ENCODE results near the gene UBE2QL1.

The UBE2QL1 gene

DNA sequence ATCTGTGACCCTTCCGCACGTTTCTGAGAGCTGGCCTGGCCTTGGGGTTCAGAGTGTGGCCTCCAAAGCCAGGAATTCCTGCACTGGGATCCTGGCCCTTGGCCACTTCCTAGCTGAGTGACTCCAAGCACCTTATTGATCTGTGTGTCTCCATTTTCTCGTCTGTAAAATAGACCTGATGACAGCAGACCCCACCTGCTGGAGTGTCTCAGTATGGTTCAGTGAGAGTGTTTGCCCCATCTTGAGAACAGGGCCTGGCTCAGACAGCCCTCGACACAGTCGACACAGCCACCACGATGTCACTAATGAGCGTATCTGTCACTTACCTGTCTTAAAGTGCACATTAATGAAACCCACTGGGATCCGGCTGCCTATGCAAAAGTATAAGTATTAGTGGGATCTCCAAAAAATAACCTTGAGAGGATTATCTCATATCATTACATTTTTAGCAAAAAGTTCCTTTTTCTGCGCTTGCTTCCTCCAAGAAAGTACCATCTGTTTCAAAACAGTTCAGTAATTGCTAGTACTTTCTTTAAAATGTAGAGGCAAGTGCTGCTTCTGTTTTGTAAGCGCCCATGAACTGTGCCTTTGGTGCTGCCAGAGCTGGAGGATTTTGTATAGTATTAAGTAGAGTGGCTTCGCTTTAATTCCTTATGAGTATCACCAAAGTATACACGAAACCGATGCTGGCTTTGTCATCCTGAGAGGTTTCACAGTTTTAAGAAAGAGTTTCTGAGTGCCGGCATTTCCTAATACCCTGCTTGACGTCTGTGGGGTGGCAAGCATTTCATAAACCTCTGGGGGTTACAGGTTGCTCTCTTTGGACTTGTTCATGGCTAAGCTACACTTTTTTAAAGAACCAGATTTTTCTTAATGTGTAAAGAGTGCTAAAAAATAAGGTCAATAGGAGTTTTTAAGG is 31.7 kb downstream of the UBE2QL1 start:
- FAIRE-seq: no peak

DNA sequence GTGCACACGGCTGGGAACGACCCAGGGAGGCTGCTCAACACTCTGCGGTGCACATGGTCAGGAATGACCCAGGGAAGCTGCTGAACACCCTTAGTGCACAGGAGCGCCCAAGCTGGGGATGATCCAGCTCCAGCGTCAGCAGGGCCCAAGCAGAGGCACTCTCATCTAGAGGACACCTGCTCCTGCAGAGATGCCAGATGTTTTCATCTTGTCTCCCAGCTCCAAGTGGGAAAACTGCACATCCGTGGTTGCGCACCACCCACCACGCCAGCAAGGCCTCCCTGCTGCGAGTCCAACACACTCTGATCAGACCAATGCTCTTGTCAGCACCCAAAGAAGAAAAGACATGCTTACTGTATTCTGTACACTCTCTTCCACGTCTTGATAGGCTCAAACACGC is 34.1 kb downstream of the UBE2QL1 start:
- no peak for FAIRE-seq

DNA sequence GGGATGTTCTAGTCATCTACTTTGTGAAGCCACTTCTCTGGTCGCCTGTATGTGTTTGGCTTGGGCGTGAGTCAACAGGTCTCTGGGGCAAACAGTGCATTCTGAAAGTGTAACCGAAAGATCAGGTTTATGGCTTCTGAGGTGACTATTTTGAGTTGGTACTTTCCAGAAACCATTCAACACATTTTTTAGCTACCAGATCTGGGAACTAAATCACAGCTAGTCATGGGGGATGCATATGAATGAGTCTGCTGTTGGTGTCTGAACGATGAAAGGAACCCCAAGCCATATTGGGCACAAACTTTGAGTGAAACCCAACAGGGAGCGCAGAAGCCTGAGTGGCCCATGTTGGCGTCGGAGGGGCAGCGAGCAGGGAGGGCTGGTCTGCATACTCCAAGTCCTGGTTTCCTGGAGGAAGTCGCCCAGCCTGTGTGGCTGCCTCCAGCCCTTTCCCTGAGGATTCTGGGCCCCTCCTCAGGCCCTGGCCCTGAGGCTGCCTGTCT is 35.3 kb downstream of the UBE2QL1 start:
- no peak for FAIRE-seq

DNA sequence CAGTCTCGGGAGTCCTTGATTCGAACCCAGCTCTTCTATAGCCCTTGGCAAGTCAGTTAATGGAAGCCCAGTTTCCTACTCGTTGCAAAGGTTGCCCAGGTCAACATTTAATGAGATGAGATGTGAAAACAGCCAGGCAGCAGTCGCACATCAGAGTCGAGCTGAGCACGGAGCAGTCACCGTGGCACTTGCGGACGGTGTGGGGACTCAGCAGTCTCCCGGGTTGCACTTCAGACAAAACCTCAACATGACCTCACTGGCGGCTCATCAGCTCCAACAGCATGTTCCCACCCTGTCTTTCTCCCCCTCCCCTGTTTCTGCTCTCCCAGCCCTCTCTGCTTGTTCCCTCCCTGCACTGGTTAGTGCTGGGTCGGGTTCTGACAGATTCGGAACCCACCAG is 35.8 kb downstream of the UBE2QL1 start:
- FAIRE-seq: no peak

DNA sequence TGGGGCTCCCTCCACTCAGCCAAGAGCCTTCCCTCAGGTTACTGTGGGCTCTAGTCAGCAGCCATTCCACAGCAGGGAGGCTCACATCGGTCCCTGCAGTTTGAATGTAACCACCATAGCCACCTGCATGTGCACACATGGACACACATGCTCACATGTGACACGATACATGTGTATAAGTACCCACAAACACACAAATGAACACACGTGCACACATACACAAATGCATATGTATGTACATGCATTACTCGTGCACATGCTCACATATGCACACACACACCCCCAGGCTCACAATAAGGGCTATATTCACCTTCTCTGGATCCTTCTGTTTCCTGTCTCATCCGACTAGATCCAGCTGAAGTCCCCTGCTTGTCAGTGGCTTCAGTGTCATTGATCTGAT is 36.2 kb downstream of the UBE2QL1 start:
- no peak for FAIRE-seq

DNA sequence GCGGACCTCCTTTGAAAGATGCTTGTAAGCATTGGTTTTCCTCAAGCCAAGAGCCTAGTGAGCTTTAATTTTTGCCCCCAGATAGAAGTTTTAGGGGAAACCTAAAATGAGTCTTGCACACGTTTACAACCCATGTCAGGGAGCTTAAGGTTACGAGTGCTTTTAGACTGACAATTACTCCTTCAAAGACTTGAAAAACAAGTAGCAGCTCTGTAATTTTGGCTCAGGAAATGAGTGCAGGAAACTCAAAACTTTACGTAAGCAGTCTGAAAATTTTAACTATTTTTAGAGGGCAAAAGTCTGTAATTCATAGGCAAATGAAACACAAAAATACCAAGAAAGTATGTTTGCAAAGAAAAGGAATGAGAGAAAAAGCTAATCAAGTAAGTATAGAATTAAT is 36.8 kb downstream of the UBE2QL1 start:
- FAIRE-seq: no peak

DNA sequence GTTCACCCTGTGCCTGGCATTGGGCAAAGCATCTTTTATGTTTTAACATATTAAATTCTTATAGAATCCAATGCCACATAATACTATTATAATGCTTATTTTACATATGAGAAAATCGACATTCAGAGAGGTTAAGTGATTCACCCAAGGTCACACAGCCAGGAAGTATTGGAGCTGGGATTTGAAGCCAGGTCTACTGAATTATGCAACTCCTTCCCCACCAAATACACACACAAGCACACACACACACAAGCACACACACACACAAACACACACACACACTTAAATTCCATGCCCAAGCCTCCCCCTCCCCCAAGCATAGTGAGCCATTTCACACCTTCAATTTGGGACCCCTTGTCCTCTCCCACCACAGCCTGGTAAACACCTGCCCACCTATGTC is 37.4 kb downstream of the UBE2QL1 start:
- FAIRE-seq: no peak

DNA sequence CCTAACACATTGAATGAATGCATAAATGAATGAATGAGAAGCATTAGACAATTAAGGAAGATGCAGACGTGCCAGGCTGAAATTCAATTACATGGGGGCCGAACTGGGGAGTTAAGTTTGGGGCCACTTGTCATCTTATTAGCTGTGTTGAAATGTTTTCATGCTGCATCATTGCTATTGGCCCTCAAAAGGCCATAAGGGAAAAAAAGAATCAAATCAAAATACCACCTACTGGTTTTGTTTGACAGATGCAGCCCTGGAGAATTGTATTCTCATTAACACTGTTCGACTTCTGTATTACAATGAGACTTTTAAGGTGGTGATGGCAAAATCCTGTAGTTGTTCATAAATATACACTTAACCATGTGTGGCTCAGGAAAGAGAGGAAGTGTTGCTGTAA is 38.4 kb downstream of the UBE2QL1 start:
- FAIRE-seq: no peak

DNA sequence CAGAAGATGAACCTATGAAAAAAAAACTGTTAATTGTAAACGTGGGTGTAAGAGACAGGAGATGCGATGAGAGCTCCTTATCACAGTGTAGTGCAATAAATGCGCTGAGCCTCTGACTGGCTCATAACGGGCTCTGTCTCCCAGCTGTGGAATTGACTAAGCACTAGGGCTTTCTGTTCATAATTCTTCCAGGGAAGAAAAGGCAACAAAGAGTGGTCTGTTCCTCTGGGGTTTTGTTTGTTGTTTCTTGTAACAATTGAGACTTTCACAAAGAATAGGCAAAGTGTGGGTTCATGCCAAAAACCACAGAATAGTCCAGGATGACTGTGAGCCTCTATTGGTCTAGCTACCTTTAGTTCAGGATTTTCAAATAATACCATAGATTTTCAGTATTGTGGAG is 39.4 kb downstream of the UBE2QL1 start:
- no peak for FAIRE-seq

DNA sequence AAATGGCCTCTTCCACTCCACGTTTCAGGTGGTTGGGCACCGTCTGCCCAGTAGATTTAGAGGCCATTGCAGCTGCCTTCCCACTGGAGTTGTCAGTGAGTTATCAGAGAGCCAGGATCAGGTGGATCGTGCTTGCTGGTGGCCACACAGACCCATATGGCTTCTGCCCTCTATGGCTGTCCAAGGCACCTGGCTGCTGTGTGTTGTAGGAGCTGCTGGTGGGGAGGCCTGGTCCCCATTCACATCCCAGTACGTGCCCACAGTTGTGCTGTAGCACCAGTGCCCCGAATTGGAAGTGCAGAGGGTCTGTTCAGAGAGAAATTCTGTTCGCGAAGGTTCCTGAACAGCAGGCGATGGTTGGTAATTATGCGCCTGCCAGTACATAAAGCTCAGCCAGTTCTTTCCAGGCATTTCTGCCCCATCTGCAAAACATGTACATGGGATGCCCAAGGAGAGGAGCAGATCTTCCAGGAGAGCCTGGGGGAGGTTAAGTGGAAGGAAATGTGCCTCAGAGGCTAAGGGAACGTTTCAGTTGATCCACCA is 41.1 kb downstream of the UBE2QL1 start:
- FAIRE-seq: no peak

DNA sequence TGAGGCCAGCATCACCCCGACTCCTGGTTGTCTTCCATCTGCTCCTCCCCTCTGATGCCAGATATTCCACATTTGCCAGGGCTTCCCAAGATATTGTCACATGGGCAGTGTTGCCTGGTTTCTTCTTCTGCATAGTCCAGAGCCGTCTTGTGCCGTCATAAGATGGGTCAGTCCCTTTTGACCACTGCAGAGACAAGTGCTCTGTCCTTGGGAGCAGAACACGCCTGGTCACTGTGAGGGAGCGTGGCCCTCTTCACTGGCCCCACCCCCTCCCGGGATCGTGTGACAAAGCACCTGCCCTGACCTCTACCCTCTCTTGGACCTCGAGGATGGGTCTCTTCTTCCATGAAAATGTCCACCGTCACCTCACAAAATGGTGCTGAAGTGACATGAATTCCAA is 41.6 kb downstream of the UBE2QL1 start:
- FAIRE-seq: no peak

DNA sequence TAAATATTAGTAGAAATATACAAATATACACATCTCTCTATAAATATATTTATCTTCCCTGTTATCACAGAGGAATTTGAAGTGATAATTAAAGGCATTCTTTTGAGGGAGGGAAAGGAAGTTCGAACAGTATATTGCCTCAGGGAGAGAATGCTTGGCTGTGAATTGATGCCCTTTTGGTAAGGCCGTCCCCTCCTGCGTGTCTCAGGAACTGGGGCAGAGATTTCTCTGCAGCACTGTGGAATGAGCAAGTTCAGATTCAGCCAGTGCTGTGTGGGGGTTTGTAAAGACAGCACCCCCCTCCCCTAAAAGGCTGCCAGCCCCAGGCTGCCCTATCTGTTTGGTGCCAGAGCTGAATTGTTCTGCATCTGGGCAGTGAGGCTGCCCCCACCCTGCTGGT is 42.0 kb downstream of the UBE2QL1 start:
- no peak for FAIRE-seq

DNA sequence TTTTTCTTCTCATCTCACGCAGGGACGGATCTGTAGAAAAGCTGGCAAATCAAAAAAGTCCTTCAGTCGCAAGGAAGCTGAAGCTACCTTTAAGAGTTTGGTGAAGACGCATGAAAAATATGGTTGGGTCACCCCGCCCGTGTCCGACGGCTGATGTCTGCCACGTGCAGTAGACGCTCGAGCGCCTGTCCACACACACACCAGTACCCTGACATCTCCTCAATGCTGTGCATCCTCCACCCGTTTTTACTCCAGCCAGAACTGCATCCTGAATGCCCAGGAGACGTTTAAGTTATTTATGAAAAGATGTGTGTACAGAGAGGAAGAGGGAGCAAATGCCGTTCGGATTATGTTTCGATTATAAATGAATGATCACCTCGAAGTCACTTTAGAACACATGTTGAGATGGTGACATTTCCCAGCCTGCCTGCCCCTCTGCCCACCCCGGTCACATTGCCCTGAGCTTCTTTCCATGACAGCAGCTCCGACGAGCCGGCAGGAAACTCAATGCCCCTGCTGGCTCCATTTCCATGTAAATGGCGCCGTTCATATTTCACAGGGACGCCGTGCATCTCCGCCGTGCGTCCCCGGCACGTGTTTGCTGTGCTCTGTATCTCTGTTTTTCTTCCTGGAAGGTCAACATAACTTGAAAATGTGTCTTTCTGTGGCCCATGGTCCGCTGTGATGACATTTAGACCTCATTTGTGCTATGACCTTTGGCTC is 42.7 kb downstream of the UBE2QL1 start:
- FAIRE-seq: no peak

DNA sequence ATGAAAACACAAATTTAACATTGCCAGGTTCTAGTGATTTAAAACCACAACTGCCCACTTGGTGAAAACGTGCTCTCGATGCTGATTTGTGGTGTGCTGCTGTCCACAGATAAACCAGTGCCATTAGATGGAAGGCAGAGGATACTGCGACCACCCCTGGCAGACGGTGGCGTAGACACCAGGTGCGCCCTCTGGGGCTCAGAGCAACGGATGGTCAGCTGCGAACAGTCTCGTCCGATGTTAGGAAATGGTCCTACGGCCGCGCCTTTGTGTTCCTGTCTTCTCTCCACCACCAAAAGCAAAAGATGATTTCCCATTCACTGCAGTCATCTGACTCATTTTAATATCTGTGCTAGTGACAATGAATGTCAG is 43.2 kb downstream of the UBE2QL1 start:
- FAIRE-seq: no peak

DNA sequence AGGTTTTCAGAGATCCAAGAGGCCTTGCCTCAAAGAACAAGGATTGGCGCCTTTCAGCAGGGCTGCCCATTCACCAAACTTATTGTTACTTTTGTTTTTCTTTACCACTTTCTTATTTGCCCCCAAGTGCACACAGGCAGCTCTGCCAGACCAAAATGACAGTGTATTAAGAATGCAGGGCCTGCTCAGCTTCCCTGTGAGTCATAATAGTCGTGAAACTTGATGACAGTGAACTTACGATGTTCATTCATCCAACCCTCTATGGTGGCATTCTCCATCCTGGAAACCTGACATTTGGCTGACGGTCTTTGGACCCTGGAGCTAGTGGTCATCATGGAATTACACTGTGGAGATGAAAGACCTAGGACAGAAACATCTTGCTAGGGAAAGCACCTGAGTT is 44.3 kb downstream of the UBE2QL1 start:
- FAIRE-seq: no peak

DNA sequence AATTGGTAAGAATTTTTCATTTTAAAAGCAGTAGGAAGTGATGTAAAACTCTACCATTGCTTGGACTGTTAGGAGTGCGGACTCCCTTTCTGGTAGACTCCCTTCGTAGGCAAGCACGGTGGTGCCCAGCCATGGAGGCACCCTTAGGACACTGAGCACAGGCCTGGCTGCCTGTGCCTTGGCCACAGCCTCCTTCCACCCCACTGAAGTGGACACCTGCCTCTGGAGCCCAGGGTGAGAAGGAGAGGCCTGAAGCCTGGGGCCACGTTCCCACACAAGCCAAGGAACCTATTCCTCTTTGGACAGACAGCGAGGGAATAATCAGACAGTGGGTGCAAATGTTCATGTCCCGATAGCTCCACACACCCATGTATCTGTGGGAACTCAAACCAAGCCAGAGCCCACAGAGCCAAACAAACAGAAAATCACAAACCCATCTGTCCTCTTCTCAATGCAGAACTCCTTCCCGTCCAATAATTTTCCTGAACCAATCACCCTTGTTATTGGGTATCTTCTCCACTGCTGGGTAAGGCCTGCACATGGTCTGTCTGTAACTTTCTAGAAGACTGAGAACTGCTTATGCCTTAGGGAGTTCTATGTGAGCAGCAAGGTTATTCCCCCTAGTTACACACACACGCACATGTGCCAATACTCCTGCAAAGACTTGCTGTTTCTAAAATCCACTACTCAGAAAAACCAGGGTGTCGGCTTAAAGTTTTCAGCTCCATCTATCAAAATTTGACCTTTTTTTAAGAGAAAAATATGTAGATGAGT is 45.2 kb downstream of the UBE2QL1 start:
- no peak for FAIRE-seq

DNA sequence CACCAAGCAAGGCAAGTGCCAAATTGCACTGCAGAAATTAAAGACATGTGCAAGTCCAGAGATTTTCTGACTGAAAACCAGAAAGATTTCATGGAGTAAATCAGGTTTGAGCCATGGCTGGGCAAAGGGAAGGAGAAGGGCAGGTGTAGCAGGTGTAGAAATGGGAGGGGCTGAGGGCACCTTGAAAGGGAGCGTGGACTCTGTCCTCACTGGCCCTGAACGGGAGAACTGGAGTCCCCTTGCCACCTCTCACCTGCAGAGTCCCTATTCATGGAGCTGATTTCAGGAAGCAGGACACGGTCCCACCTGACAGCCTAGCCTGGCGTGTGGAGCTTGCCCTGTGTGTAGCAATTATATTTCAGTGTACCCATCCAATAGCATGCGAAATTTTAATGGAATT is 46.3 kb downstream of the UBE2QL1 start:
- no peak for FAIRE-seq

DNA sequence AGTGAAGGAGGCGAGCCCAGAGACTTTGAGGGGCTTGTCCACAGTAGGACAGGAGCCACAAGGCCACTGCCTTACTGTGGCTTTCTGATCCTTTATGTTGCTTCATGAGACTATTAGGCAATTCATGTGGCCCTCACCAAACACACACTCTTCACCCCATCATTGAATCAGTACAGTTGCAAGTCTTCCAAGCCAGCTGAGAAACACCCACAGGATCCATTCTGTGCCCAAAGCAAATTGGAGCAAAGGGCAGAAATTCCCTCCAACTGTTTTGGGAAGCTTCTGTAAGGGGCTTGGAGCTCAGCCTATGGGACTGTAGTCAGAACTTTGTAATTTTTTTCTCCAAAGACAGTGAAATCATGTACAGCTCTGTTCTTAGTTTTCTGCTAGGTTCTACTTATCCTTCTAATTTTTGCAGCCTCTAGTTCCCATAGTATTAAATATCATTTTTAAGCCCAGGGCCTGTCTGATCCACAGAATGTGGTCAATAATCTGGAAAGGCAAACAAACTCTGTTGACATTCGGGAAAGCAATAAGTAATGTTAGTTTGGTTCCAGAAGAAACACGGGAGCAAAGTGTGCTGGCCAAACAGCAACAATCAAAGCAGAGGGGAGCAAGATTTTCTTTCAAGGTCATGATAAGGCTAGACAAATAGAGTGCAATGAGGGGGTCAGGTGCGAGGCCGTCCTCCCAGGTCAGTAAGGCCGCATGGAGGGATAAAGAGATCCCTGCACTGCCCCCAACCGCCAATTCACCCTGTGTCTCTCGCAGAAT is 47.0 kb downstream of the UBE2QL1 start:
- FAIRE-seq: no peak

DNA sequence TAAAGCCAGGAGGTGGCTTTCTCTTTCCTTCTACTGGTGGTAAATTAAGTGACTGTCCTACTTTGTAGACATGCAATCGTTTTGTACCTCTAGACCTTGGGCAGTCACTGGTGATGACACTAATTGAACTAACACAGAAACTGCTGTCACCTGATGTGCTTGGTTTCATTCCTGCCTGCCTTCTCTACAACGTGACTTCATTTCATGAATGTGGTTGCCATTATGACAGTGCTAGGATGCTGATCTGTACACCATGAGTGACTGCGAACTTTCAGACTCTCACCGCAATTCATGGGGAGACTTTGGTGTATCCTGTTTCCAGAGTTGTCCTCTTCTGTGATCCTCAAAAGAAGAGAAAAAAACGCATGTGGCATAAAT is 47.5 kb downstream of the UBE2QL1 start:
- FAIRE-seq: no peak

DNA sequence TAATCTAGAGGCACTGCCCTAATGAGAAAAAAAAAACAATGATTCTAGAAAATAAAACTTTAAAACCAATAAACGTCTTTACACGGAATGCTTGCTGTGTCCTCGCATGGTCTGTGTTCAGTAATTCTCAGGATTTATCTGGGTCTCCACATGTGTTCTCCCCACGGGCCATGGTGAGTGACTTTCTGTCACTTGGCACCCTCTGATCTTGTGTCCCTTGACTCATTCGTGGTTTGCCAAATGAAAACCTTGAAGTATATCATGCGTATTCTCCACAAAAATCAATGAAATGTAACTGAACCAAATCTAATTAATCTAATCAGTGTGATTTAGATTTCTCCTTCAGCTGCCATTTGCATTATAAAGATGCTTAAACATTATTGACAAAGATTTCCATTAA is 48.0 kb downstream of the UBE2QL1 start:
- no peak for FAIRE-seq

DNA sequence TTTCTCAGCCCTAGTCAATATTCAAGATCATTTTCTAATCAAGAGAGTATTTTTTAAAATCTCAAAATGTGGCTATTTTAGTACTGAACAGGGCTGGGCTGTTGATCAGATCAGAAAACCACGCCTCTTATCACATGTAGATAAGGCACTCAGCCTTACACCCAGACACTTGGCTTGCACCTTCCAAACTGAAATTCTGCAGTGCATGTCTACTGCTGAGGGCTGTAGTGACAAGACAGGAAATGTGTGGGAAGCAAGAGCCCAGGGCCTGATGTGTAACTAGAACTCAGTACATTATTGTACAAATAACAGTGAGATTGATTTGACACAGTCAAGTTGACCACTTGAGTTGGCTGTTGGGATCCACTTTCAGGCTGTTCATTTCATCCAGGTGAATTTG is 48.6 kb downstream of the UBE2QL1 start:
- FAIRE-seq: no peak

DNA sequence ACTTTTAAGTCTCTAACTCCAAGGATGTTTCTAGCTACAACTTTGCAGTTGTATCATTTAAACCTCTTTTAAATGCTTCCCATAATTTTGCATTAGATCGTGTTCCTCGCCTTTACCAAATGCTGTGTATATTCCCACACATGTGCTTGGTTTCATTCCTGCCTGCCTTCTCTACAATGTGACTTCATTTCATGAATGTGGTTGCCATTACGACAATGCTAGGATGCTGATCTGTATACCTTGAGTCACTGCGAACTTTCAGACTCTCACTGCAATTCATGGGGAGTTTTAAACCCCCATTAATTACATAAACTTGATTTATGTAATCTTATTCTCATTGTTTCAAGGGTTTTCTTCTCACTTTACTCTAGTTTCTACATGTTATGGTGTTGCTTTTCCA is 50.3 kb downstream of the UBE2QL1 start:
- no peak for FAIRE-seq
